WI38 (cell line): ENCODE results near the gene OR2AE1.
"Not testable (repeated sequence)": the region's sequence is repeated elsewhere in the genome, so short reads cannot be mapped to it uniquely, and the experiment has no call there.

Source experiments
- H3K4me3 ChIP-seq: 2 replicates; pipeline ENCODE4 v1.5.1; 2011; ENCODE audit warnings: low read depth, mild to moderate bottlenecking, control low read depth, low read length
- TF ChIP-seq, protein P1 (sequence below): IDR thresholded peaks from 2 replicates; pipeline ENCODE4 v1.5.1; 2012; ENCODE audit warnings: low read depth, mild to moderate bottlenecking, control low read depth, low read length

OR2AE1 gene

DNA sequence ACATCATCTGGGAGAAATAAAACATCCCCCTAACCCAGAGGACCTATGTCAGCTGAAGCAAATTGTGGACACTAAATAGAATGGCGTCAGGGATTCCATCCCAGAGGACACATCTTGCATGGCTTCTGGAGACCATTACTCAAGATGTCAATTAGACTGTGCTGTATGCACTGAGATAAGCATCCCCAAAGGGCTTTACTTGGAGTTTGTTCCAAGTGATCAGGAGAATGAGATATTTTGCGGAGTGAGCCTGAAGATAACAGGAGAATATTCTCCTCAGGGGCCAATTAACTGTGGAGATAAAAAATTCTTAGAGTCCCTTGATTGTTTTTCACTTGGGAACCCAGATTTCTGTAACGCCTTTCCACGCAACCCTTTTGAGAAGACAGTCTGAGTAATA is 4.5 kb upstream of the OR2AE1 start:
- TF ChIP-seq, protein P1, sequence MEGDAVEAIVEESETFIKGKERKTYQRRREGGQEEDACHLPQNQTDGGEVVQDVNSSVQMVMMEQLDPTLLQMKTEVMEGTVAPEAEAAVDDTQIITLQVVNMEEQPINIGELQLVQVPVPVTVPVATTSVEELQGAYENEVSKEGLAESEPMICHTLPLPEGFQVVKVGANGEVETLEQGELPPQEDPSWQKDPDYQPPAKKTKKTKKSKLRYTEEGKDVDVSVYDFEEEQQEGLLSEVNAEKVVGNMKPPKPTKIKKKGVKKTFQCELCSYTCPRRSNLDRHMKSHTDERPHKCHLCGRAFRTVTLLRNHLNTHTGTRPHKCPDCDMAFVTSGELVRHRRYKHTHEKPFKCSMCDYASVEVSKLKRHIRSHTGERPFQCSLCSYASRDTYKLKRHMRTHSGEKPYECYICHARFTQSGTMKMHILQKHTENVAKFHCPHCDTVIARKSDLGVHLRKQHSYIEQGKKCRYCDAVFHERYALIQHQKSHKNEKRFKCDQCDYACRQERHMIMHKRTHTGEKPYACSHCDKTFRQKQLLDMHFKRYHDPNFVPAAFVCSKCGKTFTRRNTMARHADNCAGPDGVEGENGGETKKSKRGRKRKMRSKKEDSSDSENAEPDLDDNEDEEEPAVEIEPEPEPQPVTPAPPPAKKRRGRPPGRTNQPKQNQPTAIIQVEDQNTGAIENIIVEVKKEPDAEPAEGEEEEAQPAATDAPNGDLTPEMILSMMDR: no peak
- no peak overlapping the region for H3K4me3 ChIP-seq

DNA sequence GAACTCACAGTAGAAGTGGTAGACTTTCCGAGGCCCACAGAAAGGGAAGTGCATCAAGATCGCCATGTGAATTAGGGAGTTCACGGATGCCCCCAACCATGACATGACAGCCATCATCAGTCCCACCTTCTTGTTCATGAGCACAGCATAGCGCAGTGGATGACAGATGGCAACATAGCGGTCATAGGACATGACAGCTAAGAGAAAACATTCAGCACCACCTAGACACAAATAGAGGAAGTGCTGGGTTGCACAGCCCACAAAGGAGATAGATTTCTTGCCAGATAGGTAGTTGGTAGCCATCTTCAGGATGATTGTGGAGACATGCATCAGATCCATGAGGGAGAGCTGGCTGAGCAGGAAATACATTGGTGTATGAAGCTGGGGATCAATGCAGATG is 342 bp downstream of the OR2AE1 start:
- TF ChIP-seq, protein P1: no peak

DNA sequence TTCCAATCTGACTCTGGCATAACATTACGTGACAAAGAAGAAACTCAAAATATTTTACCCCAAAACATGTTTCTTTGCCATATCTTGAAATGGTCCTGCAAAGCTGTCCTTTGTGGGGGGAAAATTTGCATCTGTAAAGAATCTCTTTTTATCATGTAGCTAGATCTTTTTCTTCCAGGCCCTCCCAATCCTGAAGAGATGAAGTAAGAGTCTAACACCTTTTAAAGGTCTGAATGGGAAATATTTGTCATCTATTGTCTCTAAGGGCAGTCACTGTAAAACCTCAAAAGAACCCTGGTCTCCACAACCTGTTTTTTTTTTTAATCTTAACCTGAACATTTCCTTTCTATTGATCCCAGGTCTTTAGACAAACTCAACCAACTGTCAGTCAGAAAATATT is 8.6 kb downstream of the OR2AE1 start:
- TF ChIP-seq, protein P1: no peak
- H3K4me3 ChIP-seq: no peak overlapping the region

More for the DNA sequence above, 342 bp downstream of the OR2AE1 start:
- no peak overlapping the region for H3K4me3 ChIP-seq

DNA sequence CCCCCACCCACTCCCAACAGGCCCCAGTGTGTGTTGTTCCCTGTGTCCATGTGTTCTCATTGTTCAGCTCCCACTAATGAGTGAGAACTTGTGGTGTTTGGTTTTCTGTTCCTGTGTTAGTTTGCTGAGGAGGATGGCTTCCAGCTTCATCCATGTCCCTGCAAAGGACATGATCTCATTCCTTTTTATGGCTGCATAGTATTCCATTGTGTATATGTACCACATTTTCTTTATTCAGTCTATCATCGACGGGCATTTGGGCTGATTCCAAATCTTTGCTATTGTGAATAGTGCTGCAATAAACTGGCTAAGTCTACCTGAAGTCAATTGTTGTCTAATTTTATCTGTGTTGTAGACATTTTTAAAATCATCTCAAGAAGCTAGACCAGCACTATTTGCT is 9.4 kb downstream of the OR2AE1 start:
- not testable (repeated sequence) for H3K4me3 ChIP-seq

DNA sequence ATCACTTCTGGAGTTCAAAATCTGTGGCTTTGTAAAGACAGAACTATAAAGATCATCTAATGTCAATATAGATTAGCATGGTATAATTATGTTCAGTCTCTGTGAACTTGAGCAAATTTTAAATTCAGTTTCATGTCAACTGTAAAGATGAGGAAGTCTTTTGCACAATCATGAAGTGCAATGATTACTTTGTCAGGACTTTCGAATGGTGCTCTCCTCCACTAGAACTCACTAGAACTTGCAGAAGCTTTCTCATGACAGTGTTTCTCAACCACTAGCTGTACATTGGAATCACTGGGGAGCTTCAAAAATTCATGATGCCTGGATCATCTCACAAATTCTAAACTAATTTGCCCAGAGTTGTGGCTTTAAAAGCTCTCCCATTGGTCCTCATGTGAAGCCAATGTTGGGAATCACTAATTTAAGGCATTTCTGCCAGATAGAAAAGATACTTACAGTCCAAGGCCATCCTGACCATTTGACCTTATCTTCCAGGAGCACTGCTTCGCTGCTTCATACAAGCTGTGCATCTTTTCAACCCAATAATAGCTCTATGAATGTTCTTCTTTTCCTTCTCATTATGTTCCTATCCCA is 12.9 kb downstream of the OR2AE1 start:
- TF ChIP-seq, protein P1: no peak
- H3K4me3 ChIP-seq: no peak overlapping the region

DNA sequence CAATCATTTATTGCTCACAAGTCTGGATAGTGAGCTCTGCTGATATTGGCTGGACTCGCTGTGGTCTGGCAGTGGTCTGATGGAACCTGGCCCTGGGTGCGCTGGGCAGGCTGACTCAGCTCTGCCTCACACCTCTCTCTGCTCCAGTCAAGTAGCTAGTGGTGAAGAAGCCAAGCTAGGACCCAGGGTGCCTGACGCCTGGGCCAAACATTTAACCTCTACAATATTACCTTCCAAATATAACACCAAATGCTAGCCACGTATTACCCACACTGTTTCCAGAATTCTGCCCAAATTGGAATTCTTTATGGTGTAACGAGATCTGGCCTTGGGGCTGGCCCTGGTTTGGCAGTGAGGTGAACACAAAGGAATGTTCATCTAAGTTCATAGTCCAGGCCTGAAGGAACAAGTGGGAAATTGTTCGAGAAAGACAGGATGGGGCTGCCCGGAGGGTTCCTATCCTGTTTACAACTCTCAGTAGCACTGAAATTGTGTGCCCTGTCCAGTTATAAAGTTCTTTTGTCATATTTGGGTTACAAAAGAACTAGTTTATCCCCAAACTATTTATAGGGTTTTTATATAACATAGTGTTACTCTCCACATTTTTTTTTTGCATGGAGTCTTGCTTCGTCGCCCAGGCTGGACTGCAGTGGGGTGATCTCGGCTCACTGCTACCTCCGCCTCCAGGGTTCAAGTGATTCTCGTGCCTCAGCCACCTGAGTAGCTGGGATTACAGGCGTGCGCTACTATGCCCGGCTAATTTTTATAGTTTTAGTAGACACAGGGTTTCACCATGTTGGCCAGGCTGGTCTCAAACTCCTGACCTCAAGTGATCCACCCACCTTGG is 16.3 kb downstream of the OR2AE1 start:
- TF ChIP-seq, protein P1: no peak
- no peak overlapping the region for H3K4me3 ChIP-seq

DNA sequence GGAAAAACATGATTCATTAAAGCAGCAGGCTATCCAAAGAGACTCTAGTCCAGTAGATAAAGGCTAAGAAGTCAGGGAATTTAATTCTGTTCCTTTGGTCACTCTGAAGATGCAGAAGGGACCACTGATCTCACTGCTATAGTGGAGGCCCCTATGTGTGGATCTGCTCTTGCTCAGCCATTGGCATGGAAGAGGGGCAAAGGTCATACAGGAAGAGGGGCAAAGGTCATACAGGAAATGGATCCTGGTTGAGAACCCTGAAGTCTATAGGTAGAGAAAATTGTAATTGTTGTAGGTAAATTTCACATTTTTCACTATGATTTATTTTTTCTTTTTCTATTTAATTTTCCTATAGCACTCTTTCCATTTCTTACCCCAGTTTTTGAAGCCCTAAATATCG is 21.6 kb downstream of the OR2AE1 start:
- H3K4me3 ChIP-seq: no peak overlapping the region
- TF ChIP-seq, protein P1: no peak
